Hippocampal formation (tissue), 2 donors: ENCODE measurements around the gene SYT17.

Experiments
- DNase-seq, 2 donors: peaks; one replicate each; lab custom pipeline; 2025; lab: John Stamatoyannopoulos, UW

SYT17 gene

GRCh38 chr16:19167710-19168370 is at the start of gene SYT17:
SYT17 (plus strand) TSS chr16:19168240; CDS start chr16:19168647, 407 bp downstream.
- peak; percentile 40 to 58 for DNase-seq

DNA sequence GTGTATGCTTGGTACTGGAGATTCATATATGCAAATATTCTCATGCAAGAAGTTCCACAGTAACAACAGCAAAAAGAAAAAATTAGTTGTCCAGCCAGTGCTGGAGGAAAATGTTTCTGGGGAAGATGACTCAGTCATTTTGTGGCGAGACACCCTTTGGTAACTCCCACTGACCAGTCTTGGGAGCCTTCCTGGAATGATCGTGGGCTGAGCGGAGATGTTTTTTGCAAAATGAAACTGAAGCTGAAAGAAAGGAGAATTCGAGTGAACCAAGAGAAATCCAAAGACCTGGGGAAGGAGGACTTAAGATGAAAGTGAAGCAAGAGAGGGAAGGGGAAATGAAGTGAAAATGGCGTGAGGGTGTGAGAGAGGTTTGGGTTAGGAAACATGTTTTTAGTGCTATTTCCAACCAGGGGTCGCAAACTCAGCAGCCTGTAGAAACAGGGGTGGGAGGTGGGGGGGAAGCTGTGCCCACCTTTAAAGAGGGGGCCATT is 49.1 kb upstream of the SYT17 start:
- DNase-seq = no peak

DNA sequence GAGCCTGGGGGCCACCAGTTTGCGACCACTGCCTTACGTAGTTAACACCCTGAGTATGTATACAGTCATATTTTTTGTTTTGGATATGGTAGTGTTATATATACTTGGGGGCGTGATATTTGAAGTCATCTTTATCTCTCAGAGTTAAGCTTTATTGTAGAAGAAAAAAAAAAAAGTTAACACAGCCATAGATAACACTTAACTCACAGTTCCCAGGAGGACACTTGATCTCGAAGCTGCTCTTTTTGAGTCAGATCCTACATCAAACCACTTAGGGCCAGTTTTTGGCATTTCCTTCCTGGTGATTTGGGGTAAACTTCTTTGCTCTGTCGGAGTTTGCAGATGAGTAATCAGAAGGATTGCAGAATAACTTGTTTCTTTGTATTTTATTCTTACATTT is 48.5 kb upstream of the SYT17 start:
- no peak for DNase-seq

DNA sequence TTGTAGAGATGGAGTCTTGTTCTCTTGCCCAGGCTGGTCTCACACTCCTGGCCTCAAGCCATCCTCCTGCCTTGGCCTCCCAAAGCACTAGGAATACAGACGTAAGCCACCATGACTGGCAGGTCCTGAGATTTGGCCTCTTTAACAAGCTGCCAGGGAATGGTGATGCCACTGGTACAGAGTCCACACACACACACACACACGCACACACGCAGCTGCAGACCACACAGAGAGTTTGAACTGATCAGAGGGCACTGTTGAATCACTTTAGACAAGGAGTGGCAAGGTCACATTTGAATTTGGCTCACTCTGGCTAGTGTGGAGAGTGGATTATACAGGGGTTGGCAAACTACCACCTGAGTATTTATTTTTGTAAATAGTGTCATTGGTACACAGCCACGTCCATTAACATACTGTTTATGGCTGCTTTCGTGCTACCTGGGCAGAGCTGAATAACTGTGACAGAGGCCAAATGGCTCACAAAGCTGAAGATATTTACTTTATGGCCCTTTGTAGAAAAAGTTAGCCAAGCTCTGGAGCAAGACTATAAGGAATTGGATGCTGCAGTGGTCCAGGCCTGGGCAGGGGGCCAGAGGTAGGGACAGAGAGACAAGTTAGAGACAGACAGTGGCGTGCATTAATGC is 44.4 kb upstream of the SYT17 start:
- DNase-seq = no peak

DNA sequence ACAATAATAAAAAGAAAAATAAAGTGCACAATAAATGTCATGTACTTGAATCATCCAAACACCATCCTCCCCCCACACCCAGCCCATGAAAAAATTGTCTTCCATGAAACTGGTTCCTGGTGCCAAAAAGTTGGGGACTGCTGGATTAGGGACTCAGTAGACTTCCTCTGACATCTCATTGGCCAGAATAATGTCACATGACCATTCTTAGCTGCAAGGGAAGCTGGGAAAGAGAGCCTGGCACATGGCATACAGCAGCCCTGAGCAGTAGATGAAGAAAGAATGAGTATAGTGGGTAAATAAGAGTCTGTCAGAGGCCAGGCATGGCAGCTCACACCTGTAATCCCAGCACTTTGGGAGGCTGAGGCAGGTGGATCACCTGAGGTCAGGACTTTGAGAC is 41.7 kb upstream of the SYT17 start:
- no peak for DNase-seq

GRCh38 chr16:19127205-19127604 is 40.8 kb upstream of the SYT17 start:
- DNase-seq = no peak

- no peak for DNase-seq
These were observed 40.3 kb upstream of the SYT17 start for GRCh38 chr16:19127674-19128131.

DNA sequence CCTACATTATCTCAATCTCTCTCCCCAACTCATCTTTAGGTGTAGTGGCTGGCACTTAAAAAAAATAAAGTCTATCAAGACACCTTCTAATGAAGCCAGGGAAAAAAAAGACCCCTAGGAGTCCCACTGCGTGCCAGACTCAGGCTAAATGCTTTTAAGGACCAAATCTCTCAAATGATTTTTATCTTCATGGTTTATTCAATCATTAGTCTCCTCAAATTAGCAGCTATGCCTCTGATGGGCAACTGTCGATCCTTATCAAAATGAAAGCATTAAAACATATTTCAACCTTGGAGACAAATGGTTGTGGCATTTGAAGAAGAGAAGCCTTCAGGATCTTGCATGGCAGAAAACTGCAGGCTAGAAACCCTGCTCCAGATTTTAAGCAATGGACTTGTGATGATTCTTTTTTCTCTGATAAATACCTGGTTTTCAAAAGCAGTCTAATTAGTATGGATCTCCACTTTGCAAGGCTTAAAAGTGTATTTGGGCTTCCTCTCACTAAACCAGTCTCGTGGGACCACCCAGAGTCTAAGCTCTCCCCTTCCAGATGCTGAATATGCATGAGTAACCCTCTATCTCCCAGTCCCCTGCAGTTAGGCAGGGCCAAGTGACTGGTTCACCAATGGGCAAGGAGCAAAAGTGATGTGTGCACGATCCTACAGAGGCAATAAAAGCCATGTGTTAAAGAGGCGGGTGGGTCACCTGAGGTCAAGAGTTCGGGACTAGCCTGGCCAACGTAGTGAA is 39.4 kb upstream of the SYT17 start:
- DNase-seq = no peak

DNA sequence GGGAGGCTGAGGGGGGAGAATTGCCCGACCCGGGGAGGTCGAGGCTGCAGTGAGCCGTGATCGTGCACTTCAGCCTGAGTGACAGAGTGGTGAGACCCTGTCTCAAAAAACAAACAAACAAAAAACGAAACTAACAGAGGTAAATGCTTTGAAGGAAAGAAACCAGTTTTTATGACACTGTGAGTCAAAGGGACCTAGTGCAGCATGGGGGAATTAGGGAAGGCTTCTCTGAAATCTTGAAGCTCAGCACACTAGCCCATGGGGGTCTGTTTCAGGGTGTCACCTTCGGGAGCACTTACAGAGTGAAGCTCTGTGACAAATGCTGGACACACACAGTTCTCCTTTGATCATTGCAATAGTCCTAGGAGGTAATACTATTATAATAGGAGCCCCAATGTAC is 37.7 kb upstream of the SYT17 start:
- no peak for DNase-seq

GRCh38 chr16:19130852-19131824 is 36.9 kb upstream of the SYT17 start:
- DNase-seq = peak; percentile 23 to 36

DNA sequence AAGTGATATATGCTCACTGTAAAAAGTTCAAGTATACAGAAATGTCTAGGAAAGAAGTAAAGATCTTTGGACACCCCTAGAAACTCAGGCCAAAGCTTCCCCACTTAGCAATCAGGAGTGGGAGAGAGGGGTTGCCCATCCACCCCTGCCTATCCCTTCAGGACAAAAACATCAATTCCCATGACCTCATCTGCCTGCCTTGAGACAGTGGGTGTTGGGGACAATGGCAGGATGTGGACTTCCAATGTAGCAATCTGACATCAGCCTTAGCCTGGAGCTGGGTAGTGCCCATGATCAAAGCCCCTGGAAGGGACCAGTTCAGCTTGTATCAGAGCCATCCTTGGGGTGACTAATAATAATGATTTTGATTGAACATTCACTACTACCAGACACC is 36.2 kb upstream of the SYT17 start:
- no peak for DNase-seq

GRCh38 chr16:19132255-19132654 is 35.8 kb upstream of the SYT17 start:
- no peak for DNase-seq

GRCh38 chr16:19132898-19133297 is 35.1 kb upstream of the SYT17 start:
- DNase-seq = no peak

- DNase-seq = no peak
These were observed 34.4 kb upstream of the SYT17 start for GRCh38 chr16:19133600-19133999.

DNA sequence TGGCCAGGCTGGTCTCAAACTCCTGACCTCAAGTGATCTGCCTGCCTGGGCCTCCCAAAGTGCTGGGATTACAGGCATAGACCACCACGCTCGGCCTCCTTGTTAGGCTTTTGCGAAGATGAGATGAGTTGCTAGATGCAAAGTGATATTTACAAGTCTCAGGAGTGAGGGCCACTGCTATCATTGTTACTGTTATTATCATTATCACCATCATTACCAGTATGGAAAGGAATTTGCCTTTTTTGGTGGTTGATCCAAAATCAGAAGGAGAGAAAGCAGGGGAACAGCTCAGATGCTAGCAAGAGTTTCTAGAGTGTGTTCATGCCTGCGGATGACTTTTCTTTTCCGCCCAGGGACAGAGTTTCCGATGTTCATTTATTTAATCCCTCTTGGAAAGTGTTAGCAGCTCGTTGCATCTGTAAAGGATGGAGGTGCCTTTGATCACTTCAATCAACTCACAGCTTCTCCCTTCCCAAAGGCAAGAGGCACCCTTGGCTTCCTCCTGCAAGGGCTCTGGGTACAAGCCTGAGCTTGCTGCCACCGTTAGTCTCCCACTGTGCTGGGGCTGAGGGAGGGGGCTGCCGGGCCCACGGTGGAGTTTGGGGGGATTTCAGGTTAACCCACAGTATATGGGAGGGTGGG is 32.7 kb upstream of the SYT17 start:
- no peak for DNase-seq

- DNase-seq = no peak
These were observed 32.1 kb upstream of the SYT17 start for GRCh38 chr16:19135896-19136438.

DNA sequence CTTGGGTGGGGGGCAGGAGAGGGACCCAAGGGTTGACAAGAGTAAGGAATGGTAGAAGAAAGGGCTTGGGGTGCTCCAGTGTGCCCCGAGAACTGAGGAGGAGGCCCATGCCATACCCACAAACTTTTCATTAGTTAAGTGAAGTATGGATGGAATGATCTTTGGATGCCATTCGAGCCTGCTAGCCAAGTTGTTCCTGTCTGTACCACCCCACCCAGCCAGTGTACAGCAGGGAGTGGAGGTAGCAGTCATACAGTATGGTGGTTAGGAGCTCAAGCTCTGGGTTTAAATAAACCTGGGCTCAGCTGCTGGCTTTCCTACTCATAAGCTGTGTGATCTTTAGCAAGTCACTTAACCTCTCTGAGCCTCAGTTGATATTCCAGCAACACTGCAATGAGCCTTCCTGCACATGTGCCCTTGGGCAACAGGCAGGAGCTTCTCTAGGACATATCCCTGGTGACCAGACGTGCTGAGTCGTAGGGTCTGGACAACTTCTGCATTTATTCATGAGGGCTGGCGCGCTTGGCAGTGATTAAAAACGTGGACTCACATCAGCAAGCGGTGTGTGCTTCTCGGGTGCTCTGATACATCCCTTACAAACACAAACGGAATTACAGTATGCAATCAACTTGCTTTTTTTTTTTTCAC is 31.4 kb upstream of the SYT17 start:
- no peak for DNase-seq

GRCh38 chr16:19137201-19138128 is 30.6 kb upstream of the SYT17 start:
- DNase-seq = no peak

- no peak for DNase-seq
These were observed 29.4 kb upstream of the SYT17 start for GRCh38 chr16:19138601-19139000.
